HCT116 (cell line): ENCODE measurements around the gene ARHGAP42. TPM values are rescaled to one million over a fixed set of nuclear protein-coding genes. Genes with fewer than 3 reads are reported as not detected.

Experiments
- ATAC-seq: fragments of 200-7000 bp; cut with Tn5 transposase; 2 replicates; pipeline ENCODE4 v1.9.1; 2020; ENCODE audit warnings: mild to moderate bottlenecking, moderate library complexity
- BruUV-seq: library from RNA; stranded (reverse); fragments of 400-500 nt; replicated peaks from 2 replicates; lab custom pipeline; 2021; lab: Mats Ljungman, UMichigan
- CTCF ChIA-PET: fragments of 300-600 bp; sonication (Branson Sonifier 250); formaldehyde crosslinking; loops from one replicate; lab custom pipeline; 2021; ENCODE audit warnings: antibody characterized with exemption; lab: Charles Lee
- POLR2A ChIA-PET: fragments of 300-600, 350-600 bp; sonication (Branson Sonifier 250); formaldehyde crosslinking; loops from one replicate; lab custom pipeline; 2021; ENCODE audit warnings: antibody characterized with exemption; lab: Charles Lee
- RAD21 ChIA-PET, 2 experiments: fragments of 300-600 bp; sonication (Branson Sonifier 250); formaldehyde crosslinking; loops; one replicate each; lab custom pipeline; 2023; ENCODE audit warnings: low total read pairs in 2 of 2; ENCODE audit not compliant: uncharacterized antibody in 2 of 2, unreplicated experiment in 2 of 2, low non-redundant PET in 1 of 2; lab: Charles Lee
- DNase-seq: peaks from one replicate; pipeline ENCODE4 v3.0.0-alpha.2; 2010; ENCODE audit warnings: low read depth, low spot score
- H2AFZ ChIP-seq: fragments of 200-600 bp; shearing (Covaris generic), sonication (generic); 2 replicates; pipeline ENCODE4 v1.6.1; 2017; ENCODE audit warnings: low read depth, mixed run types, mixed read lengths, antibody characterized with exemption, low read length; ENCODE audit not compliant: poor library complexity, severe bottlenecking
- H3K27ac ChIP-seq: 2 replicates; pipeline ENCODE4 v1.5.1; 2012; ENCODE audit warnings: low read depth, low read length
- H3K27me3 ChIP-seq: fragments of 200-600 bp; sonication (generic); 2 replicates; pipeline ENCODE4 v1.6.1; 2016; ENCODE audit warnings: mixed run types, low read length, mixed read lengths; ENCODE audit not compliant: insufficient read depth
- H3K36me3 ChIP-seq, 2 experiments: fragments of 200-500 bp in 1 of 2; fragments of 200-600 bp in 1 of 2; sonication (Bioruptor generic) in 1 of 2; sonication (generic) in 1 of 2; 2 replicates each; pipeline versions ENCODE4 v1.5.1 to v1.6.1; 2014 to 2016; ENCODE audit warnings: low read length in 2 of 2, inconsistent platforms in 1 of 2, mixed read lengths in 1 of 2, mixed run types in 1 of 2; ENCODE audit not compliant: insufficient read depth in 2 of 2, control insufficient read depth in 1 of 2
- H3K4me1 ChIP-seq, 2 experiments: fragments of 200-600 bp in 1 of 2; sonication (generic) in 1 of 2; 2 replicates each; pipeline versions ENCODE4 v1.5.1 to v1.6.1; 2012 to 2017; ENCODE audit warnings: low read length in 2 of 2, inconsistent platforms in 1 of 2, mild to moderate bottlenecking in 1 of 2, mixed read lengths in 1 of 2, mixed run types in 1 of 2, moderate library complexity in 1 of 2; ENCODE audit not compliant: insufficient read depth in 2 of 2, control insufficient read depth in 1 of 2
- H3K4me2 ChIP-seq: fragments of 200-600 bp; sonication (generic); 2 replicates; pipeline ENCODE4 v1.6.1; 2017; ENCODE audit warnings: mixed run types, low read length, mixed read lengths
- H3K4me3 ChIP-seq, 2 experiments: fragments of 200-600 bp in 1 of 2; sonication (generic) in 1 of 2; replicated peaks in 1 of 2; 2 replicates each; pipeline ENCODE4 v1.5.1; 2011 to 2016; ENCODE audit warnings: low read length in 2 of 2, control low read depth in 1 of 2, low read depth in 1 of 2, mild to moderate bottlenecking in 1 of 2, mixed read lengths in 1 of 2, mixed run types in 1 of 2
- H3K79me2 ChIP-seq: fragments of 200-600 bp; sonication (generic); 2 replicates; pipeline ENCODE4 v1.6.1; 2017; ENCODE audit warnings: mild to moderate bottlenecking, mixed run types, low read length, moderate library complexity, mixed read lengths; ENCODE audit not compliant: insufficient read depth
- H3K9ac ChIP-seq: fragments of 200-600 bp; sonication (generic); 2 replicates; pipeline ENCODE4 v1.6.1; 2016; ENCODE audit warnings: low read length, mixed read lengths
- H3K9me2 ChIP-seq: fragments of 200-600 bp; sonication (generic), shearing (Covaris generic); 2 replicates; pipeline ENCODE4 v1.6.1; 2017; ENCODE audit warnings: mixed run types, mild to moderate bottlenecking, moderate library complexity; ENCODE audit not compliant: insufficient read depth
- H3K9me3 ChIP-seq, 2 experiments: fragments of 200-500 bp in 1 of 2; fragments of 200-600 bp in 1 of 2; sonication (Bioruptor generic) in 1 of 2; sonication (generic) in 1 of 2; 2 replicates each; pipeline ENCODE4 v1.6.1; 2014 to 2017; ENCODE audit warnings: low read length in 2 of 2, mixed read lengths in 2 of 2, inconsistent platforms in 1 of 2, low read depth in 1 of 2, mild to moderate bottlenecking in 1 of 2, mixed run types in 1 of 2, moderate library complexity in 1 of 2; ENCODE audit not compliant: control insufficient read depth in 1 of 2, insufficient read depth in 1 of 2
- H4K20me1 ChIP-seq: fragments of 200-600 bp; sonication (generic), shearing (Covaris generic); 2 replicates; pipeline ENCODE4 v1.6.1; 2017; ENCODE audit warnings: mixed run types, mild to moderate bottlenecking, moderate library complexity; ENCODE audit not compliant: insufficient read depth
- CBX3 ChIP-seq: IDR thresholded peaks from 2 replicates; pipeline ENCODE4 v1.6.1; 2012; ENCODE audit warnings: low read depth
- CEBPB ChIP-seq: IDR thresholded peaks from 2 replicates; pipeline ENCODE4 v1.6.1; 2012; ENCODE audit warnings: low read depth
- ELF1 ChIP-seq: IDR thresholded peaks from 2 replicates; pipeline ENCODE4 v1.6.1; 2012; ENCODE audit warnings: low read depth, borderline replicate concordance
- EZH2 ChIP-seq: fragments of 200-600 bp; sonication (generic); IDR thresholded peaks from 2 replicates; pipeline ENCODE4 v1.6.1; 2017; ENCODE audit warnings: antibody characterized with exemption, mixed run types
- EZH2phosphoT487 ChIP-seq: fragments of 200-600 bp; IDR thresholded peaks from 2 replicates; pipeline ENCODE4 v1.6.1; 2018; ENCODE audit warnings: antibody characterized with exemption, borderline replicate concordance
- FOSL1 ChIP-seq: IDR thresholded peaks from 2 replicates; pipeline ENCODE4 v1.6.1; 2012; ENCODE audit warnings: low read depth
- POLR2A ChIP-seq: IDR thresholded peaks from 2 replicates; pipeline ENCODE4 v1.7.0; 2011; ENCODE audit warnings: borderline replicate concordance; ENCODE audit not compliant: insufficient read depth, insufficient read length; ENCODE audit errors: extremely low read depth
- POLR2AphosphoS5 ChIP-seq: IDR thresholded peaks from 2 replicates; pipeline ENCODE4 v1.6.1; 2011; ENCODE audit warnings: mild to moderate bottlenecking, low read depth, low read length, moderate library complexity
- RAD21 ChIP-seq: IDR thresholded peaks from 2 replicates; pipeline ENCODE4 v1.6.1; 2012; ENCODE audit warnings: low read depth, mild to moderate bottlenecking
- SIN3A ChIP-seq: IDR thresholded peaks from 2 replicates; pipeline ENCODE4 v1.6.1; 2012; ENCODE audit warnings: low read depth
- SP1 ChIP-seq: IDR thresholded peaks from 2 replicates; pipeline ENCODE4 v1.6.1; 2012; ENCODE audit warnings: low read depth
- SRF ChIP-seq: IDR thresholded peaks from 2 replicates; pipeline ENCODE4 v1.6.1; 2012; ENCODE audit warnings: low read depth
- YY1 ChIP-seq: IDR thresholded peaks from 2 replicates; pipeline ENCODE4 v1.6.1; 2011; ENCODE audit warnings: low read length, low read depth, moderate library complexity, mild to moderate bottlenecking; ENCODE audit not compliant: insufficient replicate concordance; ENCODE audit errors: extremely low read depth
- ZNF274 ChIP-seq: fragments of 200-500 bp; sonication (Bioruptor generic); IDR thresholded peaks from 2 replicates; pipeline ENCODE4 v1.6.1; 2014; ENCODE audit warnings: mild to moderate bottlenecking, low read depth, low read length, inconsistent platforms
- intact Hi-C: fragments of 100-400 bp; cut with micrococcal nuclease; formaldehyde crosslinking; loops from 2 replicates; pipeline ENCODE4 v1.10.0; 2022
- total RNA-seq: library from RNA; stranded (reverse); gene quantifications from one replicate; pipeline ENCODE4 v1.2.1, GENCODE V29; 2021; ENCODE audit not compliant: unreplicated experiment
- TF ChIP-seq, protein P1 (sequence below): IDR thresholded peaks from 2 replicates; pipeline ENCODE4 v1.6.1; 2012
- TF ChIP-seq, protein P2 (sequence below): IDR thresholded peaks from 2 replicates; pipeline ENCODE4 v1.6.1; 2012; ENCODE audit warnings: low read depth
- TF ChIP-seq, protein P3 (sequence below): IDR thresholded peaks from 2 replicates; pipeline ENCODE4 v1.6.1; 2011; ENCODE audit warnings: mild to moderate bottlenecking, low read length, moderate library complexity; ENCODE audit not compliant: insufficient replicate concordance; ENCODE audit errors: extremely low read depth

Gene ARHGAP42
- total RNA-seq, 1 experiment from 2014 or later = 12.3 TPM

DNA sequence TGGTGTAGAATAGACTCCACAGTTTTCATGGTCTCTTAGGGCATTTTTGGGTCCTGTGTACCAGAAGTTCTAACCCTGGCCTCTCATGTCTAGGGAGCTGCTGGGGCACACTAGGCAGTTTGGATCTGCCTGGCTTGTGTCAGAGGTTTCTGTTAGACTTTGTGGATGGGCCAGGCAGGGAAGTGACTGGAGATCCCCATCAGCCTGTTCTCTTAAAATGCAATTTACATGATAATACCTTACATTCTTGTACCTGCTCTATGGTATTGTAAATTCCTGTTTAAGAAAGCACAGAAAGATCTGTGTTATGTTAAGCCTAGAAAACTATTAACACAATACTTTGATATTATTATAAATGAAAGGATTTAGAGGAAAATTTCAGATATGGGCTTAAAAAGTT is 104.0 kb downstream of the ARHGAP42 start:
- RAD21 ChIA-PET = no interaction called here
- Histone ChIP-seq H3K9me2 (no peaks in the 10 kb centered on the region), H3K9me3 (no peaks in the 10 kb centered on the region), H3K4me2 (no peak overlapping the region), H3K4me1 (peaks cover 0 to 12% of the 10 kb centered on the region in 2 experiments; a peak in 2 of 4 replicates), H3K9ac (no peak overlapping the region), H4K20me1 (no peaks in the 10 kb centered on the region), H2AFZ (no peak overlapping the region), H3K4me3 (no peak overlapping the region), H3K79me2 (peaks cover 15% of the 10 kb centered on the region; the same call in 1 of the 2 replicates), H3K36me3 (no peaks in the 10 kb centered on the region), H3K27ac (no peak overlapping the region), H3K27me3 (no peaks in the 10 kb centered on the region)
- DNase-seq = no peak
- intact Hi-C loops = no loop called here
- ATAC-seq = no peak
- CTCF ChIA-PET = no interaction called here
- TF ChIP-seq EZH2phosphoT487 (no peak), EZH2 (no peak), ZNF274 (no peak), POLR2A (no peak), RAD21 (no peak), FOSL1 (no peak), CBX3 (no peak), YY1 (no peak), CEBPB (no peak), ELF1 (no peak), SRF (no peak), SIN3A (no peak), SP1 (no peak), POLR2AphosphoS5 (no peak)
- TF ChIP-seq, protein P1, sequence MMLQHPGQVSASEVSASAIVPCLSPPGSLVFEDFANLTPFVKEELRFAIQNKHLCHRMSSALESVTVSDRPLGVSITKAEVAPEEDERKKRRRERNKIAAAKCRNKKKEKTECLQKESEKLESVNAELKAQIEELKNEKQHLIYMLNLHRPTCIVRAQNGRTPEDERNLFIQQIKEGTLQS = no peak
- TF ChIP-seq, protein P2, sequence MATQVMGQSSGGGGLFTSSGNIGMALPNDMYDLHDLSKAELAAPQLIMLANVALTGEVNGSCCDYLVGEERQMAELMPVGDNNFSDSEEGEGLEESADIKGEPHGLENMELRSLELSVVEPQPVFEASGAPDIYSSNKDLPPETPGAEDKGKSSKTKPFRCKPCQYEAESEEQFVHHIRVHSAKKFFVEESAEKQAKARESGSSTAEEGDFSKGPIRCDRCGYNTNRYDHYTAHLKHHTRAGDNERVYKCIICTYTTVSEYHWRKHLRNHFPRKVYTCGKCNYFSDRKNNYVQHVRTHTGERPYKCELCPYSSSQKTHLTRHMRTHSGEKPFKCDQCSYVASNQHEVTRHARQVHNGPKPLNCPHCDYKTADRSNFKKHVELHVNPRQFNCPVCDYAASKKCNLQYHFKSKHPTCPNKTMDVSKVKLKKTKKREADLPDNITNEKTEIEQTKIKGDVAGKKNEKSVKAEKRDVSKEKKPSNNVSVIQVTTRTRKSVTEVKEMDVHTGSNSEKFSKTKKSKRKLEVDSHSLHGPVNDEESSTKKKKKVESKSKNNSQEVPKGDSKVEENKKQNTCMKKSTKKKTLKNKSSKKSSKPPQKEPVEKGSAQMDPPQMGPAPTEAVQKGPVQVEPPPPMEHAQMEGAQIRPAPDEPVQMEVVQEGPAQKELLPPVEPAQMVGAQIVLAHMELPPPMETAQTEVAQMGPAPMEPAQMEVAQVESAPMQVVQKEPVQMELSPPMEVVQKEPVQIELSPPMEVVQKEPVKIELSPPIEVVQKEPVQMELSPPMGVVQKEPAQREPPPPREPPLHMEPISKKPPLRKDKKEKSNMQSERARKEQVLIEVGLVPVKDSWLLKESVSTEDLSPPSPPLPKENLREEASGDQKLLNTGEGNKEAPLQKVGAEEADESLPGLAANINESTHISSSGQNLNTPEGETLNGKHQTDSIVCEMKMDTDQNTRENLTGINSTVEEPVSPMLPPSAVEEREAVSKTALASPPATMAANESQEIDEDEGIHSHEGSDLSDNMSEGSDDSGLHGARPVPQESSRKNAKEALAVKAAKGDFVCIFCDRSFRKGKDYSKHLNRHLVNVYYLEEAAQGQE = no peak
- TF ChIP-seq, protein P3, sequence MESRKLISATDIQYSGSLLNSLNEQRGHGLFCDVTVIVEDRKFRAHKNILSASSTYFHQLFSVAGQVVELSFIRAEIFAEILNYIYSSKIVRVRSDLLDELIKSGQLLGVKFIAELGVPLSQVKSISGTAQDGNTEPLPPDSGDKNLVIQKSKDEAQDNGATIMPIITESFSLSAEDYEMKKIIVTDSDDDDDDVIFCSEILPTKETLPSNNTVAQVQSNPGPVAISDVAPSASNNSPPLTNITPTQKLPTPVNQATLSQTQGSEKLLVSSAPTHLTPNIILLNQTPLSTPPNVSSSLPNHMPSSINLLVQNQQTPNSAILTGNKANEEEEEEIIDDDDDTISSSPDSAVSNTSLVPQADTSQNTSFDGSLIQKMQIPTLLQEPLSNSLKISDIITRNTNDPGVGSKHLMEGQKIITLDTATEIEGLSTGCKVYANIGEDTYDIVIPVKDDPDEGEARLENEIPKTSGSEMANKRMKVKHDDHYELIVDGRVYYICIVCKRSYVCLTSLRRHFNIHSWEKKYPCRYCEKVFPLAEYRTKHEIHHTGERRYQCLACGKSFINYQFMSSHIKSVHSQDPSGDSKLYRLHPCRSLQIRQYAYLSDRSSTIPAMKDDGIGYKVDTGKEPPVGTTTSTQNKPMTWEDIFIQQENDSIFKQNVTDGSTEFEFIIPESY = no peak
- no TSS peak for BruUV-seq
- POLR2A ChIA-PET = no interaction called here
